Activated CD8-positive, alpha-beta memory T cell treated with anti-CD3 and anti-CD28 coated beads for 24 hours (primary cell): ENCODE data around the gene ROBO2.
"Not testable (repeated sequence)": the region's sequence is repeated elsewhere in the genome, so short reads cannot be mapped to it uniquely, and the experiment has no call there.

ENCODE experiments used
- DNase-seq: peaks from one replicate; pipeline ENCODE4 v3.0.0-alpha.2; 2020

ROBO2 gene

DNA sequence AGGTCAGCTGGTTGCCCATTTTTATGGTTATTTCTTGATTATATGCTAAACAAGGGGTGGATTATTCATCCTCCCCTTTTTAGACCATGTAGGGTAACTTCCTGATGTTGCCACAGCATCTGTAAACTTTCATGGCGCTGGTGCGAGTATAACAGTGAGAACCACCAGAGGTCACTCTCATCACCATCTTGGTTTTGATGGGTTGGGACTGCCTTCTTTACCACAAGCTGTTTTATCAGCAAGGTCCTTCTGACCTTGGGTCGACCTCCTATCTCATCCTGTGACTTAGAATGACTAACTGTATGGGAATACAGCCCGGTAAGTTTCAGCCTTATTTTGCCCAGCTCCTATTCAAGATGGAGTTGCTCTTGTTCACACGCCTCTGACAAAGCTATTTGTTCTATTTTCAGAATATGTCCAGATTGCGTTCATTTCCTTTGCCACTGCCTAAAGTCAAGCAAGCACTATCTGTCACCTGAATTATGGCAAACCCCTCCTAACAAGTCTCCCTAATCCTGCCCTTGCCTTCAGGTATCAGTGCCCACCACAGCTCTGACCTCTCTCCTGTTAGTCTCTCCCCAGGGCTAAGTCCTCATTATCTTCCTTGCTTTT lies 308.5 kb downstream of the ROBO2 start:
- DNase-seq: no peak

DNA sequence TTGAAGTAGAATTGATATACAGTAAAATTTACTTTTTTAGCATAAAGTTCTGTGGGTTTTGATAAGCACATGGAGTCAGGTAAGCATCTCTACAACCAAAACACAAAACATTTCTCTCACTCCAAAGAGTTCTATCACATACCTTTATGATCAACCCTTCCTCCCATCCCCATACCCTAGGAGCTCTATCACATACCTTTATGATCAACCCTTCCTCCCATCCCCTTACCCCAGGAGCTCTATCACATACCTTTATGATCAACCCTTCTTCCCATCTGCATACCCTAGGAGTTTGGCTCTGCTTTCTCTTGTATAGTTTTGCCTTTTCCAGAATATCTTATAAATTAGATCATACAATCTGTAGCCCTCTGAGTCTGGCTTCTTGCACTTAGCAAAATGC lies 315.1 kb downstream of the ROBO2 start:
- DNase-seq: no peak

DNA sequence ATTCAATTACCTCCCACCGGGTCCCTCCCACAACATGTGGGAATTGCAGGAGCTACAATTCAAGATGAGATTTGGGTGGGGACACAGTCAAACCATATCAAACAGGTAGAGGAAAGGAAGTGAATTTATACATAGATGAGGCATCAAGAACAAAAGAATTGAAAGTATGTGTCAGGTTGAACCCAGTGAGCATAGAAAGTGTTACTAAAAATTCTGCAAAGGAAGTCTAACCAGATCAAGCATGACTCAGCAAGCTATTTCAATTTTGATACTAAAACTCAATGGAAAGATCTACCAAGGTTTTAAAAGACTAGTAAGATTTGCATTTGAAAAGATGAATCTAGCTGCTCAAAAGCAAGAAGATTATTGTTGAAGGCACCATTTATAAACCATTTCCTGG lies 323.0 kb downstream of the ROBO2 start:
- no peak for DNase-seq

DNA sequence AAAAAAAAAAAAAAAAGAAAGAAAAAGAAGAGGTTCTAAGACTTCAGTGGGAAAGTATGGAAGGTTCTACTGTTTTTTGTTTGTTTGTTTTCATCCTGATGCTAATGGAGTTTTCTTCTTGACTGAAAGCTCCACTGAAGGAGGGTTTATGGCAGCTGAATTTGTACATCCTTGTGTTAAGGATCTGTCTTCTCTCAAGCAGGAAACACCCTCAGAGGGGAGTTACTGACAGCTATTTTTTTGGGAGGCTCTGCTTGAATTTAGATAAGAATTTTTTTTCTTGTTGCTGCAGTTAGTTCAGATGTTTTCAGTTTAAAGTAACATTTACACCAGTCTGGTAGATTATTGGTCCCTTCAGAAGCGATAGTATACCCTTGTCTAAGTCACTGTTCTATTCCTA lies 325.3 kb downstream of the ROBO2 start:
- no peak for DNase-seq

DNA sequence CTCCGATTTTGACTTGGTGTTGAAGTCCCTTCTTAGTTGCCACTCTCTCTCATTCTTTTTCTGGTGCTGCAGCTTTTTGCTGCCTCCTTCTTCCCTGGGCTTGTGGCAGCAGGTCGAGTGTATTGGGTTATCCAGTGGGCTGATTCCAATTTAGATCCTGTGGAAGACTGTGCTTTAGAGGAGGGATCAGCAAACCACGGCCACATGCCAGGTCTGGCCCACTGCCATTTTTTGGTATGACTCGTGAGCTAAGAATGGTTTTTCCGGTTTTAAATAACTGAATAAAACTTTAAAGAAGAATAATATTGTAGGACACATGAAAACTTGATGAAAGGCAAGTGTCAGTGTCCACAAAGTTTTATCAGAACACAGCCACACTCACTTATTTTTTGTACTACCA lies 330.5 kb downstream of the ROBO2 start:
- no peak for DNase-seq

DNA sequence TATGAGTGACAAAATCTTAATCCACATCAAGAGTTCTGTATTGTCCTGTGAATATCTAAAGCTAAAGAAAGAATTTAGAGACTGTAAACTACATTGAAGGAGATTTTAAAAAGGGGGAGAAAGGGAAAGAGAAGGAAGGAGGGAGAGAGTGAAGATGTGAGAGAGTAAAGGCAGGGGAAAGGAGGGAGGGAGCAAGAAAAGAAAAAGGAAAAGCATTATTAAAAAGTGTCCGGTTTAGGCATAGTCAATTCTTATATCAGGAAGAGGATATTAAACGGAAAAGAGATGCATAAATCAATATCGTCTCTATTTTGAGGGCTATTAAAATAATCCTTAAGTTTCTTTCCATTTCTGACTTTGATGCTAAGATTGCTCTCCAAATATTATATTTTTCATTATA lies 332.1 kb downstream of the ROBO2 start:
- DNase-seq: no peak

DNA sequence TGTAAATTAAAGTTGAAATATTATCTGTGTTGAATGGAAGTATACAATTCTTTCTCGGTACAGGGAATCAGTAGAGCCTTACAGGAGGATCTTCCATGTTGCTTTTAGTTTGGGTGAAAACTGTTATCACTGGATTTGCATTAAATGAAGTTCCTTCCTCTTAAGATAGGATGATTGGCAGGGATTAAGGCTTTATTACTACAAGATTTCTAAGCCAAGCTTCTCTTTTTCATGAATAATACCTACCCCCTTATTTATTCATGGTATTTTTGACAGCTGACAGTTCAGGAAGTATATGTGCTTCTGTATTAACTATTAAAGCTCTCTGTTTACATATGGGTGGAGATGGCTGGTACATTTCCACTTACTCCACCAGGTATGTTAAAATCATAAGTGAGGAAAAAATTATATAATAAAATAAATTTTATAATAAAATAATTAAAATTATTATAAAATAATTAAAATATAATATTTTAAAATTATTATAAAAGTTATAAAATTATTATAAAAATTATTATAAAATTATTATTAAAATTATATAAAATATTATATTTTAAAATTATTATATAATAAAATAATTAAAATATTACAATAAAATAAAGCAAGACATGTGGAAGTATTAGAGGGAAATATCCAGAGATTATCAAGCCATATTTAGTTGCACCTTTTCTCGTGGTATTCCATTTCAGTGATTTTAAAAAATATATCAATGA lies 332.9 kb downstream of the ROBO2 start:
- DNase-seq: no peak

DNA sequence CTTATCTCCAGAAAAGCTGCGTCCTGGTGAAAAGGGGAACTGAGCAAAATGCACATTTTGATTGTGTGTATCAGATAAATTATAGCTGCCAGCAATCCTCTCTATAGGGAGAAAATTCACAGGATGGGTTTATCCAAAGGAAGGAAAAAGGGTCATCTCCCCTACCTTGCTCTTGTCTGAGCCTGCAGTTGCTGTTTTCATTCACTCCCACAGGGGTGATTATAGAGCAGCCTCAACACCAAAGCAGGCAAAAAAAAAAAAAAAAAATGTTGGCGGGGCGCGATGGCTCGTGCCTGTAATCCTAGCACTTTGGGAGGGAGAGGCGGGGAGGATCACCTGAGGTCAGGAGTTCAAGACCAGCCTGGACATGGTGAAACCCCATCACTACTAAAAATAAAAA lies 333.7 kb downstream of the ROBO2 start:
- no peak for DNase-seq

DNA sequence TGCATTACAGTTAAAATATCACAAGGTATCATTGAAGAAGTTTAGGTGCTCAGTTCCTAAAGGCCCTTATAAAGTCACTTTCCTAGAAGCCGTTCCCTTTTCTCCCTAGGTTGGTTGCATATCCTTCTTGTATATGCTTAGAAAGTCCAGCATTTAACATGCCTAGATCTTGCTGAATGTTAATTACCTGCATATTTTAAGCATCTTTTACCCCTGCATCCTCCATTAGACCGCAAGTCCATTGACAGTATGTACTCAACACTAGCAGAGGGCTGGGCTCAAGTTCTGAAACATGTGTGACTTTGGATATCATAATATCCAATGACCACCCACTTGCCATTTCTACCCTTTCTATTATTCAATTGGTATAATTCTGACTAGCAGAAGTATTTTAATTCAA lies 336.6 kb downstream of the ROBO2 start:
- DNase-seq: no peak

DNA sequence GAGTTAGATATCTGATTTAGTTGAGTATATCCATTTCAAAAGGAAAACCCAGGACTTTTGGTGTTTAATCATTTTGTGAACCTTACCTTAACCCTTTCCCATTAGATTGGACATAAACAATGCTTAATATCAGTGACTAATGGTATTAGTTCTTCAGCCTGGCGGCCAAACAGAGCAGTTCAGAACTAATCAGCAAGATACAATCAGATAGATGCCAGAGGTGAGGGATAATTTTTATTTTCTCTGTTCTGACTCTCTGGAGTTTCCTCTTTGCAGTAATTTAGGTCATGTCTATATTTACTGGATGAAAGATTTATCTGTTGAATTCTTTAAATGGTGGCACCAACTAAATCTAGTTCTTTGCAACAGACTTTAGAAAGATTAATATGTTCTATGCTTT lies 337.8 kb downstream of the ROBO2 start:
- DNase-seq: no peak

DNA sequence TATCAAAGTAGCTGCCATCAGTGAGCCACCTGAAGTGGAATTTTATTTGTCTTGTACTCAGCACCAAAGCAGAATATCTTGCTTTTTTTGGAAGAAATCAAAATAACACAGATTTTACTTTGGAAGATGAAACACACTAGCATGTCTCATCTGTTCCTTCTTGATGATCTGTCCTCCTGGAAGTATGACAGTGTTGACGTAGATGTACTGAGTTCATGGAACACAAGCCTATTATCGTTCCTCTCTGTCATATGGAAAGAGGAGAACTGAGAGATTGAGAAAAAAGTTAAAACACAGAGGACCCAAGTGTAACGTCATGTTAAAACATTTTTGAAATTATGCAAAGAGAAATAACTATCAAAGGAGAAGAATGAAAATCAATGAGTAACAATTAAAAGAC lies 340.2 kb downstream of the ROBO2 start:
- DNase-seq: no peak

DNA sequence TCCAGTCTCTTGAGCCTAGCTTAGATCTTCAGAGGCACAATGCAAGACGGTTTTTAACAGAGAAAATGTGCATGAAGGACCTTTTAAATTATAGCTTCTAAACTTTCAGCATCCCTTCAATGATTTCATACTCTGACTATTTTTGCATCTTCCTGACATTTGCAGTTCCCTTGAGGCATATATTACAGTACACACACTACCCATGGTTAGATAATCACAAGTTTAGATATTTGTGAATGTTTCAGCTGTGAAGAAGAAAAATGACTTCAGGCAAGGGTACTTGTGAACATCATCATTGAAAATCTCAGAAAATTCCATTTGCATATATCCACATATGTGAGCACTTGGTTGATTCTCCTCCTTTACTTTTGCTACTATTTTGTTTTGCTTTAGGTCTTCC lies 341.5 kb downstream of the ROBO2 start:
- no peak for DNase-seq

DNA sequence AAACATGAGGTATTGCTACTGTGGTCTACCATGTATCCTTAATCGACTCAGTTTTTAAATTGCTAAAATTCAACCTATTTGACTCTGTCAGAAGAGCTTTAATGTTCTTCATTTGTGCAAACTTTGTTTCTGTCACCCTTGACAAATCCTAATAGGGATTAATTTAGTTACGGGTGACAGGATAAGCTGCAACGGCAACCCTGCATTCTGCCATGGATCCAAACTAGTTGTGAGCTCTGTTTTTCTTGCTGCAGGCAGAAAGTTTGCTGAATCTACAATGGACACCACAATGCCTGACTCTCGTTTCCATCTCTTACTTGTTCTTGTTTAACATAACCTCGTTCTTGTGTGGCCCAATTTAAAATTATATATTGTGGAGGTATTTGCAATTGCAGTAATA lies 352.3 kb downstream of the ROBO2 start:
- DNase-seq: no peak

DNA sequence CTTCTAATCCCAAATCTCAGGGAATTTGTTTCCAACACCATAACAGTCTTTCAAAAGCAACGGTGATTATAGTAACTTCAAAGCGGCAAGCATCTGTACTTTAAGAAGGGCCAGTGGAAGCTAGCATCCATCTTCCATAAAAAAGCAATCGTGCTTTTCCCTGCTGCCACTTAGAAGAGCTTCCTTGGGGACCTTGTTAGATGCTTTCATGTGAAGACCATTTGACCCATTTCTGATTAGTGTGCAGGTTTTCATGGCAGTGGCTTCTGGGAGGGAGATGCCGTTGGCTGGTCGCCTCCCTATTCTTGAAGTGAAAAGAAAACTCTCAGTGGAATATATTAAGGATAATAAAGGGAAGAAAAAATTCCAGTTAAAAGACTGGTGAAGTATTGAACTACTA lies 354.1 kb downstream of the ROBO2 start:
- no peak for DNase-seq

DNA sequence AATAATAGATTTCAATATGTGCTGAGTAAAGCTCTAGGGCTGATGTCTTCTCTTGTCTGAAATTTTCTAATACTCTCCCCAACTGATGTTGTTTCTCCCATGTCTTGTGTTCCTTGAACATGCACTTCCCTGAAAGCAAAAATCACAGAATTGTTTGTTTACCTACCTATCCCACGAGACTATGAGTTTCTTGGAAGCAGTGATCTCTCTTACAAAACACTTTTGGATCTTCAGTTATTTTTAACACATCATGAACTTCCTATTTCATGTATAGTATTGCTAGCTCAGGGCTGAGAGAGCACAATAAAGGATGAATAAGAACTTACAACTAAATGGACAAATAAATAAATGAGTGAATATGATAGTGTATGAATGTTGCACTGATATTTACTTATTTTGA lies 365.0 kb downstream of the ROBO2 start:
- DNase-seq: no peak

DNA sequence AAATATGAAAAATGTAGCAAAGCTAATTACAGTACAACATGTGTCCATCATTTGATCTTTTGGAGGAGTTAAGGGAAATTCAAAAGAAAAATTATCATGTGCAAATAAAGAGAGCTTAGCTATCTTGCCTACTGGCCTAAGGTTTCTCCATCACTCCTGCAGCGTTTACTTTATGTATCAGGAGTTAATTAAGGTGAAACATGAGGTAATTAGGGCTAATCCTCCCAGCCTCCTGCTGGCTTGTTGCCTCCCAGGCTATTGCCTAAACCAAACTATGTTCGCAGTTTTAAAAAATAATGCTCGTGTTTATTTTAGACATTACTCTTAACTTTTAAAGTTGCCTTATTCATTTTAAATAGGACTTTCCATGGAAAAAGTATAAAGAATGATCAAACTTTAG lies 367.5 kb downstream of the ROBO2 start:
- DNase-seq: no peak

DNA sequence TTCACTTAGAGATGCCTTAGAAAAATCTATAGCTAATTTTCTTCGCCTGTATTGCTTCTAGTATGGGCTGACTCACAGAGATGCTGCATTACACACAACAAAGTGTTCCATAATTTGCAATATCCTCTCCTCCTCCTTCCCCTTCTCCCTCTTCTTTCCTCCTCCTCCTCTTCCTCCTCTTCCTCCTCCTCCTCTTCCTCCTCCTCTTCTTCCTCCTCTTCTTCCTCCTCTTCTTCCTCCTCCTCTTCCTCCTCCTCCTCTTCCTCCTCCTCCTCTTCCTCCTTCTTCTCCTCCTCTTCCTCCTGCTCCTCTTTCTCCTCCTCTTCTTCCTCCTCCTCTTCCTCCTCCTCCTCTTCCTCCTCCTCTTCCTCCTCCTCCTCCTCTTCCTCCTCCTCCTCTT lies 370.4 kb downstream of the ROBO2 start:
- not testable (repeated sequence) for DNase-seq

DNA sequence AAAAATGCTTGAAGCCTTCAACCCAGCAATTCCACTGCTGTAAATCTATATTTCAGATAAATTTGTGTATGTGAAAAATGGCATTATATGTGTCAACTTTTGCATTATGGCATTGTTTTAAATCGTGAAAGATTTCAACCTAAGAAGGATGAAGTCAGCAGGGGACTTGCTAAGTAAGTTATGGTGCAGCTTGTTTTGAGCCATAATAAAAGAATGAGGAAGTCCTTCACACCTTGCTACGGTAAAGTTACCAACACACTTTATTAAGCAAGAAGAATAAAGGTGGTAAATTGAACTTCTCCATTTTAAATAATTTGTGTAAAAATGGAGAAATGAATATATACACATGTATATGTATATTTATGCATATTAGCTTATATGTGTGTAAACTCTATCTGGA lies 371.4 kb downstream of the ROBO2 start:
- DNase-seq: no peak

DNA sequence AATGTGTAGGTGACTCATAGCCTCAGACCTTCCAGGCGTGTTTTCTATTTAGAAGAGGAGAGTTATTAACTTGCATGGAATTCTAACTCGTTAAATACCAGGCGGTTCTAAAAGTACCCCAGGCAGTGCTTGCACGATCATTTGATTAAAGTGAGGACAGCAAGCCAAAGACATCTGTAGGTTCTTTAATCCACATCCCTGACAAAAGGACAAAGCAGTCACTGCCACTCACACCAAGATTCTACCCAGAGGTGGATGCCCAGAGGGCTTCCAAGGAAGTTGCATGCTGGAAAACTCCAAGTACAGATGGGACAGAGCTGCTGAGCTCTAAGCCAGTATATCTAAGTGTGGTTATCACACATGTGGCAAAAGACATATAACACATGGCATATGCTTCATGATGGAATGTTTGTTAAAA lies 372.1 kb downstream of the ROBO2 start:
- no peak for DNase-seq

DNA sequence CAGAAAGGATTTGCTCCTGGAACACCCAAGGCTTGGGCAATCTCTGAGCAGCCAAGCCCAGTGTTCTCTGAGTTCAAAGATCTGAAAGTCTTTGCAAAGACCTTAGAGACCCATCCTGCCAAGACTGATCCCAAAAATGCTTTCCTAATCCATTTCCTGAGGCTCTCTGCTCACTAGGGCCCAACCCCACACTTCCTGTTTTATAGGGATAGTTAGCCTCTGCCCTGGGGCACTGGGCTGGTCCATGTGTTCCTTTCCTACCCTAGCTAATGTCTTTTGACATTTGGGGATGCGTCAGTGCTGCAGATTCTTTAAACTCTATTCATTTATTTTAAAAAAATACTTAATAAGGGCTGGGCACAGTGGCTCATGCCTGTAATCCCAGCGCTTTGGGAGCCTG lies 372.7 kb downstream of the ROBO2 start:
- DNase-seq: no peak

DNA sequence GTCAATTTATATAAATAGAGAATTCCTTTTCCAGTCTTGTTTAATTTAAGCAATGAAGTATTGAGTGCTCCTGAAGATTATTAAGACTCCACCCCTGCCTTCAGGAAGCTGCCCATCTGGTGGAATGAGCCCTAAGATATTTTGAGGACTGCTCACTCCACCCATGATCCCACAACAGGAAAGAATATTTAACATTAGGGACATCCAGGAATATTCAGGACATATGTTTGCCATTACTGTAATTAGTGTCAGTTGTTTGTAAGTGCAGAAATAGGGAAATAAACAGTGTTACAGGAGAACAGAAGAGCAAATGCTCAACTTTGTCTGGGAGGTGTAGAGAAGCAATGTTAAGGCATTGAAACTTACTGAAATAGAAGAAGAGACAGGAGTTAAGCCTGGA lies 375.0 kb downstream of the ROBO2 start:
- no peak for DNase-seq

DNA sequence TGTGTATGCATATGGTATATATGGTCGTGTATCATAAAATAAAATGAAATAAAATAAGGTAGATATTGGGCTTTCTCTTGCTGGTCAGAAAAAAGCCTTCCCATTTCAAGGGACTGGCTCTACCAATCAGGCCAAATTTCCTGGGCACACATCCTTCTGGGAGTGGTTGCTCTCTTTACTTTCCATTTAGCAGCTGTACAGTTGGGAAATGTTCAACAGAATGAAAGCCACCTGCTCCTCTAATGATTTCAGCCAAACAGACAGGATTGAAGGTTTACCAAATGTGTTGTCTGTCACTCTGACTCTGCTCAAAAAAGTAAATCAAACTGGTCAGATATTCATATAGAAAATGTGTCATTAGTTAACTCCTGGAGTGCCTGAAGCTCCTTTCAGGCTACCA lies 380.4 kb downstream of the ROBO2 start:
- no peak for DNase-seq

DNA sequence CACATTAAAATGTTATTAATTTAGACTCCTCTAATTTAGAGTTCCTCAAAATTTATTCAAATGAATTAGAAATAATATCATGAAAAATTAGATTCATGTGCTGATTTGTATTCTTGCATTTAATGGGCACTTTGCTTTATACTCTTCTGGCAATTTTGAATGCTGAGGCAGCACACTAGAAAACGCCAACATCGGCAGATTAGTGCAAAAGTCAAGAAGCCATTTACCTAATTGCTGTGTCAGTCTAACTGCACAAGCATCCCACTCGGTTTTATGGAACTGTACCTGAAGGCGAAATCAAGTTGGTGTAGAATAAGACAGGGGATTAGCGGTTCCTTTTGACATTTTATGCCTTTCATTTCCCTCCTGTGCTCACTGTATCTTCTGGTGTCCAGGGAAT lies 382.0 kb downstream of the ROBO2 start:
- no peak for DNase-seq

DNA sequence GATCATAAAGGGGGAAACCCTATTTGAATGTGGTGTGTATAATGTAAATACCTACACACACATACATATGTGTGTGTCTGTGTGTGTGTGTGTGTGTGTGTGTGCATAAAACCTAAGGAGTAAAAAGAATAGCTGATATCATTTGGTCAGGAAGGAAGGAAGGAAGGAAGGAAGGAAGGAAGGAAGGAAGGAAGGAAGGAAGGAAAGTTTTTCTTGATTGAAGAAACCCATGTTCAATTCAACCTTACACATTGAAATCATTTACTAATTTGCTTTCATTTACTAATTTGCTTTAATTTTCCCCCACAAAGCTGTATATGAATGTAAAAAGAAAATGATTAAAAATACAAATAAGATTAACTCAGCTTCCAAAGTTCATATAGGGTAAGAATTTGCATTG lies 386.6 kb downstream of the ROBO2 start:
- DNase-seq: no peak

DNA sequence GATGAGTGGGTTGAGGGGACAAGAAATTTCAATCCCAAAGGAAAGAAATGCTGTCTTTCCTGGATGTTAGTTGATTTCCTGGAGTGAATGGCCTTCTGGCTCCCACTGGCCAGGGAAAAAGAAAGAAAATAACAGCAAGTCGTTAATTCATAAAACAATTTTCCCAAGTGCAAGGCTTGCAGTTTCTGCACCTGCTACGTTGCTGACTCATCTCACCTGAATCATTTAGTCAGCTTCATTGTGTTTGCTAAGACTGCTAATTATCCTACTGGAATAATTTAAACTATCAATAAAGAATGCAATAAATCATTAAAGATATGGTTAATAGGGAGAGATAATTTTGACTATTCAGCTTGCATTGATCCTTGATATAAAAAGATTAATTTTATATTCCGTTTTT lies 387.6 kb downstream of the ROBO2 start:
- DNase-seq: no peak
